Thymus (tissue), 11 donors: ENCODE data around the gene PUS1. TPM values are rescaled to one million over a fixed set of nuclear protein-coding genes. Genes with fewer than 3 reads are reported as not detected.

Source experiments
- DNase-seq, 9 donors: peaks; one replicate each; pipeline ENCODE4 v3.0.0-alpha.2; 2013; ENCODE audit warnings: low spot score in 9 of 9, low read depth in 6 of 9, missing footprints in 1 of 9
- H3K27ac ChIP-seq, 2 donors: one replicate each; pipeline ENCODE4 v1.5.1; 2013; ENCODE audit warnings: control low read depth in 1 of 2, low read depth in 1 of 2, low read length in 1 of 2, mild to moderate bottlenecking in 1 of 2, moderate library complexity in 1 of 2
- H3K27me3 ChIP-seq, 2 donors: one replicate each; pipeline ENCODE4 v1.5.1; 2013; ENCODE audit warnings: low read length in 1 of 2; ENCODE audit not compliant: control insufficient read depth in 2 of 2, insufficient read depth in 1 of 2
- H3K36me3 ChIP-seq, 2 donors: one replicate each; pipeline ENCODE4 v1.5.1; 2013; ENCODE audit warnings: low read length in 1 of 2, mild to moderate bottlenecking in 1 of 2, moderate library complexity in 1 of 2; ENCODE audit not compliant: control insufficient read depth in 2 of 2, insufficient read depth in 2 of 2
- H3K4me1 ChIP-seq, 2 donors: one replicate each; pipeline ENCODE4 v1.5.1; 2013; ENCODE audit warnings: low read length in 2 of 2; ENCODE audit not compliant: control insufficient read depth in 2 of 2, insufficient read depth in 2 of 2
- H3K4me3 ChIP-seq, 2 donors: one replicate each; pipeline ENCODE4 v1.5.1; 2013; ENCODE audit warnings: low read length in 2 of 2, control low read depth in 1 of 2, mild to moderate bottlenecking in 1 of 2
- H3K9me3 ChIP-seq, 2 donors: one replicate each; pipeline ENCODE4 v1.5.1; 2013; ENCODE audit warnings: low read length in 1 of 2, mild to moderate bottlenecking in 1 of 2; ENCODE audit not compliant: control insufficient read depth in 2 of 2, insufficient read depth in 1 of 2
- WGBS: extraction: QIAGEN DNeasy Blood & Tissue Kit; methylation state at CpG from one replicate; pipeline ENCODE4 v1.1.7; 2013; 5-methylcytosine and 5-hydroxymethylcytosine counted together
- polyA plus RNA-seq: library from polyadenylated mRNA; stranded (reverse); fragments of 200-250 nt; gene quantifications from one replicate; pipeline ENCODE4 v1.2.3, GENCODE V29; 2013
- total RNA-seq: library from RNA; stranded (reverse); fragments of 120-200 nt; gene quantifications from one replicate; pipeline ENCODE4 v1.2.4, GENCODE V29; 2013
- donor health status: healthy.

PUS1 gene
- total and polyA plus RNA-seq, 2 donors = 9.5 to 30.0 TPM

DNA sequence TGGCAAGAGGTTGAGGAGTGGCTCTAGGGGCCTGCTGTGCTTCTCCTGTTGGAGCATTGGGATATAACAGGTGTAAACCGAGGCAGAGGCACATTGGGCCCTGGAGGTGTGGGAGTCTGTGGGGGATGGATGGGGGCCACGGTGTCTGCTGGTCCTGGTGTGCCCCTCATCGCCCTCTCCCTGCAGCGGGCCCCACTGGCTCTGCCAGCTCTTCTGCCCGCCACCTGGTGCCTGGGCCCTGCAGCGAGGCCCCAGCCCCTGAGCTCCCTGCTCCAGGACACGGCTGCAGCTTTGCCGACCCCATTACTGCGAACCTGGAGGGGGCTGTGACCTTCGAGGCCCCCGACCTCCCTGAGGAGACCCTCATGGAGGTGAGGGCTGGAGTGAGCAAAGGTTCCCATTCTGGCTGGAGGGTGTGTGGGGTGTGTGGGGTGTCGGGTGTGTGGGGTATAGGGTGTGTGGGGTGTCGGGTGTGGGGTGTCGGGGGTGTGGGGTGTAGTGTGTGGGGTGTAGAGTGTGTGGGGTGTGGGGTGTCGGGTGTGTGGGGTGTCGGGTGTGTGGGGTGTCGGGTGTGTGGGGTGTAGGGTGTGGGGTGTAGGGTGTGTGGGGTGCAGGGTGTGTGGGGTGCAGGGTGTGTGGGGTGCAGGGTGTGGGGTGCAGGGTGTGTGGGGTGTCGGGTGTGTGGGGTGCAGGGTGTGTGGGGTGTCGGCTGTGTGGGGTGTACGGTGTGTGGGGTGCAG is 10.6 kb upstream of the PUS1 start:
- no peaks in the 10 kb centered on the region for H3K27me3 ChIP-seq
- DNase-seq = no peak
- H3K27ac ChIP-seq = no peak overlapping the region
- H3K36me3 ChIP-seq = peaks cover 72 to 89% of the 10 kb centered on the region in 2 donors
- no peaks in the 10 kb centered on the region for H3K4me1 ChIP-seq
- no peak overlapping the region for H3K4me3 ChIP-seq
- 97% methylated on average over 20 of the region's 20 CpGs for whole genome bisulfite sequencing
- no peaks in the 10 kb centered on the region for H3K9me3 ChIP-seq

DNA sequence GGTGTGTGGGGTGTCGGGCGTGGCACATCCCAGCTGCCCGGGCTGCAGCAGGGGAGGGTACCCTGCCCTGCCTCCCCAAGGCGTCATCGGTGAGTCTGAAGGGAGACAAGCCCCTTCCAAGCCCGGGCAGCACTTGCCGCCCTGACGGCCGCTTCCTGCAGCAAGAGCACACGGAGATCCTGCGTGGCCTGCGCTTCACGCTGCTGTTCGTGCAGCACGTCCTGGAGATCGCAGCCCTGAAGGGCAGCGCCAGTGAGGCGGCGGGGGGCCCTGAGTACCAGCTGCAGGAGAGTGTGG is 10.1 kb upstream of the PUS1 start:
- 96% methylated on average over 19 of the region's 19 CpGs for WGBS
- no peaks in the 10 kb centered on the region for H3K9me3 ChIP-seq
- H3K4me1 ChIP-seq = no peaks in the 10 kb centered on the region
- no peak for DNase-seq
- no peaks in the 10 kb centered on the region for H3K27me3 ChIP-seq
- no peak overlapping the region for H3K27ac ChIP-seq
- no peak overlapping the region for H3K4me3 ChIP-seq
- peaks cover 68 to 84% of the 10 kb centered on the region in 2 donors for H3K36me3 ChIP-seq

DNA sequence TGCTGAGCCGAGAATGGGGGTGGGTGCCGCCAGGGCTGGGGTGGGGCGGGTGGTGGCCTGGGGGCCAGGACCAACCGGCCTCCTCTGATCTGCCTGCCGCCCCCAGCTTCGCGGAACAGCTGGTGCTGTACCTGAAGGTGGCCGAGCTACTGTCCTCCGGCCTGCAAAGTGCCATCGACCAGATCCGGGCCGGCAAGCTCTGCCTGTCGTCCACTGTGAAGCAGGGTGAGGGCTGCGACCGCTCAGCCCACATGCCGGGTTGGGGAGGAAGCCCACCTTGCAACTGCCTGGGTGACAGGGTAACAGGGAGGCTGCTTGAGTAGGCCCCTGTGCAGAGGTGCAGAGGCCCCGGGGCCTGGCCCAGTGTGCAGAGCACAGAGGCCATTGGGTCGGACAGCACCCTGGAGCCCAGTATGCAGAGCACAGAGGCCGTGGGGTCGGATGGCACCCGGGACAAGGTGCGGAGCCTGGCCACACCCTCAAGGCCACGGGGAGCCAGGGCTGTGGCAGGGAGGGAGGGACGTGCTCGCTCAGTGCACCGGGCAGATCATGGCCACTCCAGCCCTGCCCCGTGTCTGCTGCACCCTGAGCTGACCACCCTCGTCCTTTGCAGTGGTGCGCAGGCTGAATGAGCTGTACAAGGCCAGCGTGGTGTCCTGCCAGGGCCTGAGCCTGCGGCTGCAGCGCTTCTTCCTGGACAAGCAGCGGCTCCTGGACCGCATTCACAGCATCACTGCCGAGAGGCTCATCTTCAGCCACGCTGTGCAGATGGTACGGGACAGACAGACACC is 9.5 kb upstream of the PUS1 start:
- no peak for DNase-seq
- WGBS = 98% methylated on average over 37 of the region's 37 CpGs
- H3K4me1 ChIP-seq = peaks cover 0 to 2% of the 10 kb centered on the region in 2 donors

DNA sequence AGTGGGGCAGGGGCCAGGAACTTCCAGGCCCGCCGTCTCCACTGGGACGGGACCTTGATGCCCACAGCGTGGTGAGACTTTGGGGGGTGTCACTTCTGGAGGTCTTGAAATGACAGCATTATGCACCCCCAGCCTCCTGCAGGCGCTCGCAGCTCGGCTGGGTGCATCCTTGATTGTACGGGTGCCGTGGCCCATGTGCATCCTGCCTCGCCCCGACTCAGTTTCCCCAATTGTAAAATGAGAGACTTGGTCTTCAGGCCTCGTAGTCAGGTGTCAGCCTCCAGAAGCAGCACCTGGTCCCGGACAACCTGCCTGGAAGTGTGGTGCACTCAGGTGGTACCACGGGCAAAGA is 8.9 kb upstream of the PUS1 start:
- Histone ChIP-seq H3K27me3 (no peaks in the 10 kb centered on the region), H3K4me1 (peaks cover 0 to 7% of the 10 kb centered on the region in 2 donors), H3K27ac (no peak overlapping the region), H3K36me3 (peaks cover 57 to 73% of the 10 kb centered on the region in 2 donors), H3K9me3 (no peaks in the 10 kb centered on the region), H3K4me3 (no peak overlapping the region)
- no peak for DNase-seq
- WGBS = 97% methylated on average over 14 of the region's 14 CpGs

More for the DNA sequence above, 9.5 kb upstream of the PUS1 start:
- no peak overlapping the region for H3K27ac ChIP-seq
- H3K27me3 ChIP-seq = no peaks in the 10 kb centered on the region
- H3K36me3 ChIP-seq = peaks cover 63 to 79% of the 10 kb centered on the region in 2 donors
- no peaks in the 10 kb centered on the region for H3K9me3 ChIP-seq
- no peak overlapping the region for H3K4me3 ChIP-seq

DNA sequence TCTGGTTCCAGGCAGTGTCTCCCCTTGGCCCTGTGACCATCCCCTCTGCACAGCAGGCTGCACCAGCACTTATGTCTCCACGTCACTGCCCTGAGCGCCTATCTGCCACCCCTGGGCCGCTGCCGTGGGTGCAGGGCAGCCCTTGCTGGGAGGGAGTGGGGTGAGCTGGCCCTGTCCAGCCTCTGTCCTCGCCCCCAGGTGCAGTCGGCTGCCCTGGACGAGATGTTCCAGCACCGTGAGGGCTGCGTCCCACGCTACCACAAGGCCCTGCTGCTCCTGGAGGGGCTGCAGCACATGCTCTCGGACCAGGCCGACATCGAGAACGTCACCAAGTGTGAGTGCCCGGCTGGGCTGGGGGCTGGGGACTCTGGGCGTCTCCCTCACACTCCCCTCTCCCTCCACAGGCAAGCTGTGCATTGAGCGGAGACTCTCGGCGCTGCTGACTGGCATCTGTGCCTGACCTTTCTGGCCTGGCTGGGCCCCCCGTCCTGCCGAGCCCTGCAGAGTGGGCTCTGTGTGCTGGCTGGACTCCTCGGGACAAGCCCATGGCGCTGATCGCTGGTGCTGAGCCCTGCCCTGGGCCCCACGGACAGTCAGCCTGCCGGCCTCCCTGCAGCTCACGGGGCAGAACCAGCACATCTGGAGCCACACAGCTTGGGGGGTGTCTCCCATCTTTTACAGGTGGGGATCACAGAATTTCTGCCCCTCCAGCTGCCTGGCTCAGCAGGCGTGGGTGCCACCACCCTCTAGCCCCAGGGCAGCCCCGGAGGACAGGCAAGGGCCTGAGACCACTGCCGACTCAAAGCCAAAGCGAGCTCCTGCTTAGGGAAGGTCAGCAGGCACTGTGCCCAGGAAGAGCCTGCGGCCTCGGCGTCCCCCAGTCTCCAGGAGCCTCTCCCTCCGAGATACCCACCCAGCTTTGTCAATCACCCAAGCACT is 7.9 kb upstream of the PUS1 start:
- DNase-seq = no peak
- Histone ChIP-seq H3K27me3 (no peaks in the 10 kb centered on the region), H3K4me1 (peaks cover 0 to 7% of the 10 kb centered on the region in 2 donors), H3K9me3 (no peaks in the 10 kb centered on the region), H3K36me3 (peaks cover 47 to 63% of the 10 kb centered on the region in 2 donors), H3K4me3 (no peak overlapping the region), H3K27ac (peak overlapping the region in 1 of 2 donors; percentile 4)
- 98% methylated on average over 35 of the region's 35 CpGs for WGBS

DNA sequence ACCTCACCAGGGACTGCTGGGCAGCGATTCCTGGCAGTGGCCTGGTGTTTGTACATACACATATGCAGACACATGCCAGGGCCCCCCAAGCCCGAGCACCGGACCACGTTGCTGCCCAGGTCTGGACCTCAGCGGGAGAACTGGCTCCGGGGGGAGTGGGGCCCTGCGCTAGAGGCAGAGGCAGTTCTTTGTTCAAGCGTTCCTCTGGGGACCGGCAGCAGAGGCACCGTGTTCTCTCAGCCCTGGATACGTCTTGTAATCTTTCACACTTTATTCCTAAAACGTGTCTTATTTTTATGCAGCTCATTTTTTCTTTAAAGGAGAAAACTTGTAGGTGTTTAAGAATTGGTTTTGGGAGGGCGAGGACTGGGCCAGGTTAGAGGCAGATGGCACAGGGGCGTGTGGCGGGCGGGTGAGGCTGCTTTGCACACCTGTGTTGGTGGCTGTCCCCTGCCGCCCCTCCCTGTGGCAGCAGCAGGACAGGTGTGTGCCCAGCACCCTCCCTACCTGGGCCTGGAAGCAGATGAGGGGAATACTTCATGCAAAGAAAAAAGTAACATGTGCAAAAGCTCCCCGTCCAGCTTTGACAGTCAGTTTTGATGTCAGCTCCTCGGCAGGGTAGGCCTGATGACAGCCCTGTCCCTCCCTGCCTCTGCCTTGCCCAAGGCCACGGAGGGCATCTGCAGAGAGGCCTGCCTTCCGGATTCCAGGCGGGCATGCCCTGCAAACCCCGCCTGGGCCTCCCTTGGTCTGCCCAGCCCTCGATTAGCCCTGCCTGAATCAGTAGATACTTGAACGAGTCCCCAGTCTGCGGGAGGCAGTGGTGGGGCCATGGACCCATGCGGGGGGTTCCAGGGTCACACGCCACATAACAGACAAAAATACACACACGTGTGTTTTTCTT is 7.0 kb upstream of the PUS1 start:
- peaks cover 0 to under 1% of the 10 kb centered on the region in 2 donors for H3K9me3 ChIP-seq
- no peaks in the 10 kb centered on the region for H3K27me3 ChIP-seq
- no peak overlapping the region for H3K27ac ChIP-seq
- peaks cover 42 to 55% of the 10 kb centered on the region in 2 donors for H3K36me3 ChIP-seq
- H3K4me1 ChIP-seq = peaks cover 0 to 7% of the 10 kb centered on the region in 2 donors
- H3K4me3 ChIP-seq = no peak overlapping the region
- DNase-seq = no peak
- WGBS = 95% methylated on average over 29 of the region's 29 CpGs

DNA sequence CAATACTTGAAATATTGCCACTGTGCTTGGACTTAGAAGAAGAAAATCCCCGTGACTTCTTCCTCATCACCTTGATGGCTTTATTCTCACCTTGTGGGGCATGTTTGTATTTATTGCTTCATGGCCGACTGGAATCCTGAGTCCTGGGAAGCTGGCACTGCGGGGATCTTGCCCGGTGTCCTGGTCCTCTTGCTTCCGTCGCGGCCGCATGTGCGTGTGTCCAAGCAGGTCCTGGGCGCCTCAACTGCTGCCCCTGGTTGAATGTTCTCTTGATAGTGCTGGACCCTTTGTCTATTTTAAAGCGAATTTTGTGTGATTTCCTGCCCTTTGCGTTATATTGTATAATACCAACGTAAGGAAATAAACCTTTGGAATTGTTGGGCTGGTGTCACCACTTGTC is 6.3 kb upstream of the PUS1 start:
- H3K36me3 ChIP-seq = peaks cover 35 to 52% of the 10 kb centered on the region in 2 donors
- WGBS = 98% methylated on average over 13 of the region's 13 CpGs
- H3K27me3 ChIP-seq = no peaks in the 10 kb centered on the region
- no peak for DNase-seq
- H3K4me3 ChIP-seq = no peak overlapping the region
- peaks cover 0 to 7% of the 10 kb centered on the region in 2 donors for H3K4me1 ChIP-seq
- no peak overlapping the region for H3K27ac ChIP-seq
- peaks cover 0 to 4% of the 10 kb centered on the region in 2 donors for H3K9me3 ChIP-seq

DNA sequence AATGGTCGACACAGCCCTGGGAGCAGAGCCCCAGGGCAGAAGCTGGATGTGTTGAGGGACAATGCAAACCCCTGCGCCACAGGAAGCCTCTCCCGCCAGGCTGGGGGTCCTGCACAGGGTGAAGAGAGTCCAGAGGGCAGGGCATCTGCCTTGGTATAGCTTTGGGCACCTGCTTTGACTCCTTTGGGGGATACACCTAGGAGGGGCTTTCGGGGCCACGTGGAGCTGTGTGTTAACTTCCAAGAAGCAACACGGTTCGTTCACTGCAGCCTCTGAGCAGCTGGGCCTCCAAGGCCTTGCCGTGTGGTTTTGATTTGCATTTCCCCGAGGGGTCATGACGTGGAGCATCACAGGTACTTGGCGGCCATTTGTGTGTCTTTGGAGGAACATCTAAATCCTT is 5.8 kb upstream of the PUS1 start:
- Histone ChIP-seq H3K36me3 (peaks cover 33 to 47% of the 10 kb centered on the region in 2 donors), H3K9me3 (peaks cover 0 to 4% of the 10 kb centered on the region in 2 donors), H3K27me3 (no peaks in the 10 kb centered on the region), H3K4me1 (peaks cover 0 to 7% of the 10 kb centered on the region in 2 donors), H3K27ac (no peak overlapping the region), H3K4me3 (no peak overlapping the region)
- 92% methylated on average over 11 of the region's 11 CpGs for WGBS
- no peak for DNase-seq
